GM12878 (cell line): ENCODE results near the gene SPATC1L. TPM values are rescaled to one million over a fixed set of nuclear protein-coding genes. Genes with fewer than 3 reads are reported as not detected.

Experiments used
- ATAC-seq: fragments of 200-7000 bp; cut with Tn5 transposase; 3 replicates; pipeline ENCODE4 v1.9.1; 2020; ENCODE audit warnings: mild to moderate bottlenecking, moderate library complexity
- BruUV-seq: library from RNA; stranded (reverse); fragments of 400-500 nt; replicated peaks from 2 replicates; lab custom pipeline; 2021; lab: Mats Ljungman, UMichigan
- CTCF ChIA-PET: fragments of 300-600 bp; sonication (Branson Sonifier 250); formaldehyde crosslinking; extraction: SDS; loops from one replicate; lab custom pipeline; 2021; ENCODE audit warnings: inconsistent platforms; lab: Yijun Ruan, JAX
- POLR2A ChIA-PET: fragments of 350-600 bp; formaldehyde crosslinking; extraction: SDS; loops from one replicate; lab custom pipeline; 2021; ENCODE audit warnings: inconsistent platforms; lab: Charles Lee
- RAD21 ChIA-PET: fragments of 300-600 bp; sonication (Branson Sonifier 250); formaldehyde crosslinking; loops from one replicate; lab custom pipeline; 2023; ENCODE audit warnings: antibody characterized with exemption; ENCODE audit not compliant: unreplicated experiment; lab: Charles Lee
- SMC1A ChIA-PET: fragments of 300-600 bp; sonication (Branson Sonifier 250); formaldehyde crosslinking; loops from one replicate; lab custom pipeline; 2023; ENCODE audit not compliant: unreplicated experiment, uncharacterized antibody; lab: Charles Lee
- DNase-seq: peaks from one replicate; pipeline ENCODE4 v3.0.0-alpha.2; 2011; ENCODE audit warnings: low read depth, low spot score
- FAIRE-seq: peaks from 3 replicates; lab custom pipeline; 2011; peaks lifted over from hg19 to GRCh38; lab: Jason Lieb, UNC
- H2AFZ ChIP-seq: 2 replicates; pipeline ENCODE4 v1.6.0; 2011; ENCODE audit warnings: low read depth, low read length, control low read depth; ENCODE audit not compliant: control insufficient read depth
- H3K27ac ChIP-seq: 2 replicates; pipeline ENCODE4 v1.5.1; 2011; ENCODE audit warnings: control low read depth; ENCODE audit not compliant: control insufficient read depth, insufficient read depth
- H3K27me3 ChIP-seq, 2 experiments: replicated peaks in 1 of 2; 2 replicates each; pipeline versions ENCODE4 v1.6.0 to v1.6.1; 2011; ENCODE audit warnings: low read length in 1 of 2; ENCODE audit not compliant: control insufficient read depth in 2 of 2, insufficient read depth in 2 of 2
- H3K36me3 ChIP-seq, 2 experiments: 2 replicates each; pipeline ENCODE4 v1.5.1; 2011; ENCODE audit warnings: low read length in 1 of 2; ENCODE audit not compliant: control insufficient read depth in 2 of 2, insufficient read depth in 2 of 2
- H3K4me1 ChIP-seq: 2 replicates; pipeline ENCODE4 v1.6.1; 2011; ENCODE audit warnings: mild to moderate bottlenecking, low read length, moderate library complexity, mixed read lengths; ENCODE audit not compliant: control insufficient read depth, insufficient read depth
- H3K4me2 ChIP-seq: 2 replicates; pipeline ENCODE4 v1.6.0; 2011; ENCODE audit warnings: control low read depth; ENCODE audit not compliant: control insufficient read depth, insufficient read depth
- H3K4me3 ChIP-seq: fragments of 200-600 bp; sonication (generic); 2 replicates; pipeline ENCODE4 v1.5.1; 2016
- H3K79me2 ChIP-seq: 2 replicates; pipeline ENCODE4 v1.6.0; 2011; ENCODE audit warnings: low read length; ENCODE audit not compliant: control insufficient read depth, insufficient read depth
- H3K9ac ChIP-seq: 2 replicates; pipeline ENCODE4 v1.8.0; 2011; ENCODE audit warnings: low read length, control low read depth, mixed read lengths; ENCODE audit not compliant: control insufficient read depth, insufficient read depth
- H3K9me3 ChIP-seq: replicated peaks from 3 replicates; pipeline ENCODE4 v1.5.1; 2011; ENCODE audit warnings: mild to moderate bottlenecking, low read length; ENCODE audit not compliant: control insufficient read depth, insufficient read depth
- H4K20me1 ChIP-seq: 2 replicates; pipeline ENCODE4 v1.6.0; 2011; ENCODE audit not compliant: control insufficient read depth, insufficient read depth
- BCL11A ChIP-seq: IDR thresholded peaks from 2 replicates; pipeline ENCODE4 v1.6.1; 2011; ENCODE audit warnings: low read depth, low read length
- BRCA1 ChIP-seq: IDR thresholded peaks from 2 replicates; pipeline ENCODE4 v1.6.1; 2011; ENCODE audit warnings: low read depth, low read length, improper control_type of control experiment
- E4F1 ChIP-seq: fragments of 450-650 bp; IDR thresholded peaks from 2 replicates; pipeline ENCODE4 v1.6.1; 2018; ENCODE audit warnings: borderline replicate concordance, mild to moderate bottlenecking; ENCODE audit not compliant: partially characterized antibody
- NFIC ChIP-seq: IDR thresholded peaks from 2 replicates; pipeline ENCODE4 v1.6.1; 2012; ENCODE audit warnings: low read depth, mild to moderate bottlenecking, inconsistent platforms, low read length, moderate library complexity
- SP1 ChIP-seq: IDR thresholded peaks from one replicate; pipeline ENCODE4 v1.6.1; 2011; ENCODE audit warnings: low read depth, low read length
- ZNF217 ChIP-seq: fragments of 450-650 bp; IDR thresholded peaks from 2 replicates; pipeline ENCODE4 v1.6.1; 2017; ENCODE audit warnings: antibody characterized with exemption, mild to moderate bottlenecking
- ZNF24 ChIP-seq: fragments of 450-650 bp; IDR thresholded peaks from 2 replicates; pipeline ENCODE4 v1.6.1; 2017; ENCODE audit warnings: antibody characterized with exemption, mild to moderate bottlenecking
- ZNF384 ChIP-seq: IDR thresholded peaks from 2 replicates; pipeline ENCODE4 v1.6.1; 2012; ENCODE audit warnings: low read depth, mild to moderate bottlenecking, low read length, improper control_type of control experiment, borderline replicate concordance
- ZZZ3 ChIP-seq: IDR thresholded peaks from 2 replicates; pipeline ENCODE4 v1.6.1; 2011; ENCODE audit warnings: low read depth; ENCODE audit not compliant: control insufficient read depth, insufficient read length
- WGBS: methylation state at CpG from one replicate; pipeline ENCODE4 v1.1.6; 2016; ENCODE audit warnings: low lambda C conversion rate; ENCODE audit not compliant: insufficient replicate concordance, insufficient coverage; ENCODE audit errors: missing lambda C conversion rate; 5-methylcytosine and 5-hydroxymethylcytosine counted together
- in situ Hi-C: fragments of 300-500 bp; cut with MboI; formaldehyde crosslinking; loops from 9 replicates; pipeline ENCODE4 v1.14.3; 2018; ENCODE audit warnings: mixed read lengths
- intact Hi-C: fragments of 100-400 bp; cut with micrococcal nuclease; formaldehyde crosslinking; loops from one replicate; pipeline ENCODE4 v1.14.2; 2022; ENCODE audit not compliant: unreplicated experiment
- polyA plus RNA-seq, 11 experiments: library from polyadenylated mRNA; depleted of rRNA in 4 of 11; unstranded in 6 of 11; stranded (reverse) in 5 of 11; fragments of >200 nt; fragmentation: Nextera tagmentation in 4 of 11; fragmentation: Illumina TruSeq in 1 of 11; extraction: Ambion mirVana in 4 of 11; extraction: Trizol in 1 of 11; gene quantifications; 1 replicate in 1 of 11; 2 replicates in 10 of 11; pipeline versions ENCODE4 v1.2.1 to v1.2.3, GENCODE V29; 2011 to 2016; ENCODE audit warnings: inconsistent platforms in 2 of 11, missing spikeins in 2 of 11, low read depth in 1 of 11
- total RNA-seq, 4 experiments: library from RNA; depleted of rRNA in 3 of 4; stranded (reverse); fragments of >200 nt in 3 of 4; fragmentation: Illumina TruSeq in 1 of 4; extraction: Trizol in 1 of 4; gene quantifications; 2 replicates each; pipeline versions ENCODE4 v1.2.1 to v1.2.3, GENCODE V29; 2013 to 2021
- TF ChIP-seq, protein P1 (sequence below): IDR thresholded peaks from 2 replicates; pipeline ENCODE4 v1.6.1; 2011; ENCODE audit warnings: borderline replicate concordance, low read depth, mild to moderate bottlenecking, moderate library complexity, mixed read lengths, low read length; ENCODE audit not compliant: insufficient read depth; ENCODE audit errors: extremely low read length
- TF ChIP-seq, protein P2 (sequence below): fragments of 450-650 bp; IDR thresholded peaks from 2 replicates; pipeline ENCODE4 v1.6.1; 2014; ENCODE audit warnings: mild to moderate bottlenecking
- TF ChIP-seq, protein P3 (sequence below): fragments of 150-350 bp; IDR thresholded peaks from 2 replicates; pipeline ENCODE4 v1.6.1; 2014; ENCODE audit warnings: mild to moderate bottlenecking, low read depth, low read length
- TF ChIP-seq, protein P4 (sequence below): fragments of 450-650 bp; IDR thresholded peaks from 2 replicates; pipeline ENCODE4 v1.6.1; 2017; ENCODE audit warnings: antibody characterized with exemption, mild to moderate bottlenecking, moderate library complexity

Gene SPATC1L
- total and polyA plus RNA-seq, 10 of the 15 experiments (the other 5 are each of a cell fraction or from before 2014, with no cell fraction given) = 1.4 to 16.0 (median 7.0) TPM; not detected in 2

GRCh38 chr21:46212721-46213484 is 28.6 kb upstream of the SPATC1L start:
- no peak overlapping the region for H3K4me3 ChIP-seq
- ChIA-PET SMC1A (no interaction called here), RAD21 (no interaction called here), POLR2A (no interaction called here), CTCF (interaction anchor here (1.8 kb wide), 1 partner anchor 69 kb away, joined by 5 read pairs; no protein-coding TSS in a partner anchor)
- intact Hi-C loops = no loop called here
- peaks cover 0 to 3% of the 10 kb centered on the region in 2 experiments; a peak in 3 of 4 replicates for H3K36me3 ChIP-seq
- H2AFZ ChIP-seq = no peak overlapping the region
- no peaks in the 10 kb centered on the region; the same call in 1 of the 2 replicates for H3K79me2 ChIP-seq
- H3K4me1 ChIP-seq = peaks cover 5% of the 10 kb centered on the region; the same call in 1 of the 2 replicates
- no peak for FAIRE-seq
- 89% methylated on average over 17 of the region's 18 CpGs for WGBS
- ATAC-seq = no peak
- DNase-seq = no peak
- no peak overlapping the region for H3K27ac ChIP-seq
- H4K20me1 ChIP-seq = no peaks in the 10 kb centered on the region
- H3K4me2 ChIP-seq = no peak overlapping the region
- H3K9me3 ChIP-seq = no peaks in the 10 kb centered on the region
- no peaks in the 10 kb centered on the region for H3K27me3 ChIP-seq
- H3K9ac ChIP-seq = no peak overlapping the region
- BruUV-seq = no TSS peak
- in situ Hi-C loops = no loop called here
- TF ChIP-seq ZNF24 (no peak), ZZZ3 (no peak), ZNF217 (no peak), NFIC (no peak), SP1 (no peak), ZNF384 (no peak), BCL11A (no peak), BRCA1 (no peak), E4F1 (no peak)
- TF ChIP-seq, protein P1, sequence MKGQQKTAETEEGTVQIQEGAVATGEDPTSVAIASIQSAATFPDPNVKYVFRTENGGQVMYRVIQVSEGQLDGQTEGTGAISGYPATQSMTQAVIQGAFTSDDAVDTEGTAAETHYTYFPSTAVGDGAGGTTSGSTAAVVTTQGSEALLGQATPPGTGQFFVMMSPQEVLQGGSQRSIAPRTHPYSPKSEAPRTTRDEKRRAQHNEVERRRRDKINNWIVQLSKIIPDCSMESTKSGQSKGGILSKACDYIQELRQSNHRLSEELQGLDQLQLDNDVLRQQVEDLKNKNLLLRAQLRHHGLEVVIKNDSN = no peak
- TF ChIP-seq, protein P2, sequence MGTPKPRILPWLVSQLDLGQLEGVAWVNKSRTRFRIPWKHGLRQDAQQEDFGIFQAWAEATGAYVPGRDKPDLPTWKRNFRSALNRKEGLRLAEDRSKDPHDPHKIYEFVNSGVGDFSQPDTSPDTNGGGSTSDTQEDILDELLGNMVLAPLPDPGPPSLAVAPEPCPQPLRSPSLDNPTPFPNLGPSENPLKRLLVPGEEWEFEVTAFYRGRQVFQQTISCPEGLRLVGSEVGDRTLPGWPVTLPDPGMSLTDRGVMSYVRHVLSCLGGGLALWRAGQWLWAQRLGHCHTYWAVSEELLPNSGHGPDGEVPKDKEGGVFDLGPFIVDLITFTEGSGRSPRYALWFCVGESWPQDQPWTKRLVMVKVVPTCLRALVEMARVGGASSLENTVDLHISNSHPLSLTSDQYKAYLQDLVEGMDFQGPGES = no peak
- TF ChIP-seq, protein P3, sequence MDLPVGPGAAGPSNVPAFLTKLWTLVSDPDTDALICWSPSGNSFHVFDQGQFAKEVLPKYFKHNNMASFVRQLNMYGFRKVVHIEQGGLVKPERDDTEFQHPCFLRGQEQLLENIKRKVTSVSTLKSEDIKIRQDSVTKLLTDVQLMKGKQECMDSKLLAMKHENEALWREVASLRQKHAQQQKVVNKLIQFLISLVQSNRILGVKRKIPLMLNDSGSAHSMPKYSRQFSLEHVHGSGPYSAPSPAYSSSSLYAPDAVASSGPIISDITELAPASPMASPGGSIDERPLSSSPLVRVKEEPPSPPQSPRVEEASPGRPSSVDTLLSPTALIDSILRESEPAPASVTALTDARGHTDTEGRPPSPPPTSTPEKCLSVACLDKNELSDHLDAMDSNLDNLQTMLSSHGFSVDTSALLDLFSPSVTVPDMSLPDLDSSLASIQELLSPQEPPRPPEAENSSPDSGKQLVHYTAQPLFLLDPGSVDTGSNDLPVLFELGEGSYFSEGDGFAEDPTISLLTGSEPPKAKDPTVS = no peak
- TF ChIP-seq, protein P4, sequence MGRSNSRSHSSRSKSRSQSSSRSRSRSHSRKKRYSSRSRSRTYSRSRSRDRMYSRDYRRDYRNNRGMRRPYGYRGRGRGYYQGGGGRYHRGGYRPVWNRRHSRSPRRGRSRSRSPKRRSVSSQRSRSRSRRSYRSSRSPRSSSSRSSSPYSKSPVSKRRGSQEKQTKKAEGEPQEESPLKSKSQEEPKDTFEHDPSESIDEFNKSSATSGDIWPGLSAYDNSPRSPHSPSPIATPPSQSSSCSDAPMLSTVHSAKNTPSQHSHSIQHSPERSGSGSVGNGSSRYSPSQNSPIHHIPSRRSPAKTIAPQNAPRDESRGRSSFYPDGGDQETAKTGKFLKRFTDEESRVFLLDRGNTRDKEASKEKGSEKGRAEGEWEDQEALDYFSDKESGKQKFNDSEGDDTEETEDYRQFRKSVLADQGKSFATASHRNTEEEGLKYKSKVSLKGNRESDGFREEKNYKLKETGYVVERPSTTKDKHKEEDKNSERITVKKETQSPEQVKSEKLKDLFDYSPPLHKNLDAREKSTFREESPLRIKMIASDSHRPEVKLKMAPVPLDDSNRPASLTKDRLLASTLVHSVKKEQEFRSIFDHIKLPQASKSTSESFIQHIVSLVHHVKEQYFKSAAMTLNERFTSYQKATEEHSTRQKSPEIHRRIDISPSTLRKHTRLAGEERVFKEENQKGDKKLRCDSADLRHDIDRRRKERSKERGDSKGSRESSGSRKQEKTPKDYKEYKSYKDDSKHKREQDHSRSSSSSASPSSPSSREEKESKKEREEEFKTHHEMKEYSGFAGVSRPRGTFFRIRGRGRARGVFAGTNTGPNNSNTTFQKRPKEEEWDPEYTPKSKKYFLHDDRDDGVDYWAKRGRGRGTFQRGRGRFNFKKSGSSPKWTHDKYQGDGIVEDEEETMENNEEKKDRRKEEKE = no peak
